HG02763 (cell line): ENCODE data around the gene PLXNA2.

Experiments
- ATAC-seq: cut with Tn5 transposase; IDR thresholded peaks from one replicate; pipeline ENCODE4 v1.9.1; 2021; ENCODE audit warnings: mild to moderate bottlenecking, moderate library complexity; ENCODE audit not compliant: unreplicated experiment

PLXNA2 gene

GRCh38 chr1:208031932-208032320 lies 212.3 kb downstream of the PLXNA2 start:
- ATAC-seq: no peak

GRCh38 chr1:208031316-208031931 lies 212.8 kb downstream of the PLXNA2 start:
- ATAC-seq: no peak

- no peak for ATAC-seq
Observed at GRCh38 chr1:208030288-208031091, 213.7 kb downstream of the PLXNA2 start.

GRCh38 chr1:208029381-208030287 lies 214.6 kb downstream of the PLXNA2 start:
- ATAC-seq: no peak

- no peak for ATAC-seq
Observed at GRCh38 chr1:208028526-208028925, 215.7 kb downstream of the PLXNA2 start.

- no peak for ATAC-seq
Observed at GRCh38 chr1:208027861-208028260, 216.3 kb downstream of the PLXNA2 start.

- no peak for ATAC-seq
Observed at GRCh38 chr1:208026880-208027438, 217.2 kb downstream of the PLXNA2 start.

GRCh38 chr1:208025031-208025430 lies 219.2 kb downstream of the PLXNA2 start:
- no peak for ATAC-seq

GRCh38 chr1:208024406-208024805 lies 219.8 kb downstream of the PLXNA2 start:
- no peak for ATAC-seq

- ATAC-seq: no peak
Observed at GRCh38 chr1:208019257-208019656, 224.9 kb downstream of the PLXNA2 start.

- no peak for ATAC-seq
Observed at GRCh38 chr1:208015255-208015654, 228.9 kb downstream of the PLXNA2 start.

- no peak for ATAC-seq
Observed at GRCh38 chr1:208013210-208013609, 231.0 kb downstream of the PLXNA2 start.

GRCh38 chr1:208012721-208013120 lies 231.5 kb downstream of the PLXNA2 start:
- no peak for ATAC-seq

- no peak for ATAC-seq
Observed at GRCh38 chr1:208010487-208011071, 233.6 kb downstream of the PLXNA2 start.

GRCh38 chr1:208009706-208010444 lies 234.3 kb downstream of the PLXNA2 start:
- ATAC-seq: no peak

GRCh38 chr1:208009303-208009702 lies 234.9 kb downstream of the PLXNA2 start:
- no peak for ATAC-seq

GRCh38 chr1:208008534-208008933 lies 235.7 kb downstream of the PLXNA2 start:
- no peak for ATAC-seq

GRCh38 chr1:208007938-208008342 lies 236.2 kb downstream of the PLXNA2 start:
- ATAC-seq: no peak

GRCh38 chr1:208007319-208007937 lies 236.8 kb downstream of the PLXNA2 start:
- no peak for ATAC-seq
